Ammon's horn (tissue), 1 donor: Measurements from ENCODE around the gene TNP1.

Source experiments
- DNase-seq: peaks from one replicate; pipeline ENCODE4 v3.0.0-alpha.2; 2016; ENCODE audit warnings: low spot score

The TNP1 gene

GRCh38 chr2:216859944-216860343, at the start of gene TNP1:
TSS of gene TNP1 (minus strand) at chr2:216860064. CDS start at chr2:216860034, 30 bp downstream.
- DNase-seq, result no peak

- no peak for DNase-seq
These were observed 48.4 kb upstream of the TNP1 start for GRCh38 chr2:216908300-216908699.

- no peak for DNase-seq
These were observed 45.9 kb upstream of the TNP1 start for GRCh38 chr2:216905649-216906329.

GRCh38 chr2:216904974-216905373, 45.1 kb upstream of the TNP1 start:
- no peak for DNase-seq

- no peak for DNase-seq
These were observed 44.7 kb upstream of the TNP1 start for GRCh38 chr2:216904554-216904953.

GRCh38 chr2:216903470-216903869, 43.6 kb upstream of the TNP1 start:
- DNase-seq, result no peak

GRCh38 chr2:216901273-216901672, 41.4 kb upstream of the TNP1 start:
- DNase-seq, result no peak

GRCh38 chr2:216900406-216900805, 40.5 kb upstream of the TNP1 start:
- no peak for DNase-seq

- DNase-seq, result no peak
These were observed 37.8 kb upstream of the TNP1 start for GRCh38 chr2:216897561-216898203.

GRCh38 chr2:216890138-216890537, 30.3 kb upstream of the TNP1 start:
- no peak for DNase-seq

GRCh38 chr2:216888887-216889622, 29.2 kb upstream of the TNP1 start:
- DNase-seq, result no peak

- DNase-seq, result no peak
These were observed 28.2 kb upstream of the TNP1 start for GRCh38 chr2:216888081-216888480.

GRCh38 chr2:216887138-216887537, 27.3 kb upstream of the TNP1 start:
- no peak for DNase-seq

- DNase-seq, result no peak
These were observed 25.3 kb upstream of the TNP1 start for GRCh38 chr2:216885117-216885553.

- DNase-seq, result no peak
These were observed 24.5 kb upstream of the TNP1 start for GRCh38 chr2:216884347-216884746.

- no peak for DNase-seq
These were observed 23.0 kb upstream of the TNP1 start for GRCh38 chr2:216882876-216883275.

GRCh38 chr2:216881411-216881810, 21.5 kb upstream of the TNP1 start:
- DNase-seq, result no peak

- no peak for DNase-seq
These were observed 20.8 kb upstream of the TNP1 start for GRCh38 chr2:216880509-216881184.

- DNase-seq, result no peak
These were observed 20.1 kb upstream of the TNP1 start for GRCh38 chr2:216879727-216880508.

GRCh38 chr2:216878072-216878471, 18.2 kb upstream of the TNP1 start:
- peak; percentile 18 for DNase-seq

GRCh38 chr2:216877085-216877484, 17.2 kb upstream of the TNP1 start:
- no peak for DNase-seq

- no peak for DNase-seq
These were observed 16.0 kb upstream of the TNP1 start for GRCh38 chr2:216875862-216876261.
